Smooth muscle cell (in vitro differentiated cells): ENCODE data around the gene TM7SF3. TPM values are rescaled to one million over a fixed set of nuclear protein-coding genes. Genes with fewer than 3 reads are reported as not detected.
"Not testable (repeated sequence)": the region's sequence is repeated elsewhere in the genome, so short reads cannot be mapped to it uniquely, and the experiment has no call there.

ENCODE experiments used
- DNase-seq: peaks from one replicate; lab custom pipeline; 2025; ENCODE audit not compliant: unreplicated experiment; lab: John Stamatoyannopoulos, UW
- H2AFZ ChIP-seq: fragments of 200-600 bp; sonication (generic); 2 replicates; pipeline ENCODE4 v1.6.0; 2016; ENCODE audit warnings: antibody characterized with exemption, low read depth, mild to moderate bottlenecking
- H3F3A ChIP-seq: fragments of 200-600 bp; sonication (generic); 2 replicates; pipeline ENCODE4 v1.6.0; 2017; ENCODE audit warnings: antibody characterized with exemption, low read depth
- H3K27ac ChIP-seq: fragments of 200-600 bp; sonication (generic); 2 replicates; pipeline ENCODE4 v1.5.1; 2016; ENCODE audit warnings: low read depth, mild to moderate bottlenecking
- H3K27me3 ChIP-seq: fragments of 200-600 bp; sonication (generic); 2 replicates; pipeline ENCODE4 v1.6.1; 2016; ENCODE audit warnings: low read depth, mild to moderate bottlenecking
- H3K36me3 ChIP-seq: fragments of 200-600 bp; sonication (generic); 2 replicates; pipeline ENCODE4 v1.5.1; 2016; ENCODE audit warnings: low read depth
- H3K4me1 ChIP-seq: fragments of 200-600 bp; sonication (generic); 2 replicates; pipeline ENCODE4 v1.5.1; 2016; ENCODE audit warnings: low read depth
- H3K4me2 ChIP-seq: fragments of 200-600 bp; sonication (generic); 2 replicates; pipeline ENCODE4 v1.6.0; 2016; ENCODE audit warnings: mild to moderate bottlenecking
- H3K4me3 ChIP-seq: fragments of 200-600 bp; sonication (generic); 2 replicates; pipeline ENCODE4 v1.5.1; 2016; ENCODE audit warnings: mild to moderate bottlenecking
- H3K79me2 ChIP-seq: fragments of 200-600 bp; sonication (generic); 2 replicates; pipeline ENCODE4 v1.6.0; 2016; ENCODE audit warnings: low read depth, mild to moderate bottlenecking
- H3K9ac ChIP-seq: fragments of 200-600 bp; sonication (generic); 2 replicates; pipeline ENCODE4 v1.6.0; 2016; ENCODE audit warnings: low read depth
- H3K9me3 ChIP-seq: fragments of 200-600 bp; sonication (generic); replicated peaks from 2 replicates; pipeline ENCODE4 v1.5.1; 2016; ENCODE audit warnings: low read depth
- H4K20me1 ChIP-seq: fragments of 200-600 bp; sonication (generic); 2 replicates; pipeline ENCODE4 v1.6.0; 2016; ENCODE audit warnings: low read depth
- WGBS: methylation state at CpG from one replicate; pipeline ENCODE4 v1.1.7; 2016; ENCODE audit warnings: low lambda C conversion rate; 5-methylcytosine and 5-hydroxymethylcytosine counted together
- polyA plus RNA-seq: library from polyadenylated mRNA; unstranded; fragments of >200 nt; fragmentation: Nextera tagmentation; extraction: Ambion mirVana; gene quantifications from 2 replicates; pipeline ENCODE4 v1.2.1, GENCODE V29; 2016
- total RNA-seq: library from RNA; depleted of rRNA; stranded (reverse); fragments of >200 nt; gene quantifications from 2 replicates; pipeline ENCODE4 v1.2.3, GENCODE V29; 2014
- TF ChIP-seq, protein P1 (sequence below): fragments of 200-600 bp; sonication (generic); IDR thresholded peaks from 2 replicates; pipeline ENCODE4 v1.5.1; 2017; ENCODE audit warnings: borderline replicate concordance, mild to moderate bottlenecking, antibody characterized with exemption; ENCODE audit not compliant: insufficient read depth, poor library complexity, severe bottlenecking

Gene TM7SF3
- total and polyA plus RNA-seq, 2 experiments from 2014 or later, result 48.2 to 67.4 TPM

DNA sequence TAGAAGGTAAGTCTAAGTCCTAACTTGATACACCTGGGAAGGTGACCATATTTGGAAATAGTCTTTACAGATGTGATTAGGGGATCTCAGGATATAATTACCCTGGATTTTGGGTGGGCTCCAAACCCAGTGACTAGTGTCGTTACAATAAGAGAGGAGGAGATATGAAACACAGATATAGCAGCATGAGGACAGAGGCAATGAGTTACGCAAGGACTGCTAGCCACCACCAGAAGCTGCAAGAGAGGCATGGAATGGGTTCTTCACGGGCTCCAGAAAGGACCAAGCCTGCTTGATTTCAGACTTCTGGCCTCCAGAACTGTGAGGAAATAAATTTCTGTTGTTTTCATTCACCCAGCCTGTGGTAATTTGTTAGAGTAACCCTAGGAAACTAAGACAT is 47.3 kb downstream of the TM7SF3 start:
- WGBS, result 94% methylated on average over 3 of the region's 3 CpGs
- no peak overlapping the region for H3K27ac ChIP-seq
- H3K4me3 ChIP-seq, result no peak overlapping the region
- H4K20me1 ChIP-seq, result no peaks in the 10 kb centered on the region
- H3K36me3 ChIP-seq, result peaks cover 11% of the 10 kb centered on the region
- H3K4me2 ChIP-seq, result no peak overlapping the region
- TF ChIP-seq, protein P1, sequence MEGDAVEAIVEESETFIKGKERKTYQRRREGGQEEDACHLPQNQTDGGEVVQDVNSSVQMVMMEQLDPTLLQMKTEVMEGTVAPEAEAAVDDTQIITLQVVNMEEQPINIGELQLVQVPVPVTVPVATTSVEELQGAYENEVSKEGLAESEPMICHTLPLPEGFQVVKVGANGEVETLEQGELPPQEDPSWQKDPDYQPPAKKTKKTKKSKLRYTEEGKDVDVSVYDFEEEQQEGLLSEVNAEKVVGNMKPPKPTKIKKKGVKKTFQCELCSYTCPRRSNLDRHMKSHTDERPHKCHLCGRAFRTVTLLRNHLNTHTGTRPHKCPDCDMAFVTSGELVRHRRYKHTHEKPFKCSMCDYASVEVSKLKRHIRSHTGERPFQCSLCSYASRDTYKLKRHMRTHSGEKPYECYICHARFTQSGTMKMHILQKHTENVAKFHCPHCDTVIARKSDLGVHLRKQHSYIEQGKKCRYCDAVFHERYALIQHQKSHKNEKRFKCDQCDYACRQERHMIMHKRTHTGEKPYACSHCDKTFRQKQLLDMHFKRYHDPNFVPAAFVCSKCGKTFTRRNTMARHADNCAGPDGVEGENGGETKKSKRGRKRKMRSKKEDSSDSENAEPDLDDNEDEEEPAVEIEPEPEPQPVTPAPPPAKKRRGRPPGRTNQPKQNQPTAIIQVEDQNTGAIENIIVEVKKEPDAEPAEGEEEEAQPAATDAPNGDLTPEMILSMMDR, result no peak
- DNase-seq, result no peak
- H2AFZ ChIP-seq, result no peak overlapping the region
- H3K9ac ChIP-seq, result no peak overlapping the region
- no peaks in the 10 kb centered on the region for H3K4me1 ChIP-seq
- H3F3A ChIP-seq, result no peaks in the 10 kb centered on the region
- H3K79me2 ChIP-seq, result no peaks in the 10 kb centered on the region
- no peaks in the 10 kb centered on the region for H3K9me3 ChIP-seq
- H3K27me3 ChIP-seq, result no peaks in the 10 kb centered on the region

DNA sequence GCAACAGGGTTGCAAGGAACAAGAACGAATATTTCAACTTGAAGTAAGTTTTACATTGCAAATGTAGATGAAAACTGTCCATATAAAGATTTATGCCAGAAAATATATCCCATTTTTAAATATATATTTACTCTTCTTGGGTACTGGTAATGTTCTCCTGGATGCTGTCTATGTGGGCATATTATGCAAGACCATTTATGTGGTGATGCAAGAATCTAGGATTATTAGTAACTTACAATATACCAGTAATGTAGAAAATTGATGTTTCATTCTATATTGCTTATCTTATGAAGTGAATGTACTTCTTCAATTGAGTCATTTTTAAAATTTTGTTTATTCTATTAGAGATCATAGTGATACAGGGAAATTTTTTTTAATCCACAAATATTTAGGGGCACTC is 50.8 kb downstream of the TM7SF3 start:
- Histone ChIP-seq H3K4me2 (no peak overlapping the region), H3K9ac (no peak overlapping the region), H2AFZ (no peak overlapping the region), H3K4me1 (no peaks in the 10 kb centered on the region), H4K20me1 (no peaks in the 10 kb centered on the region), H3F3A (no peaks in the 10 kb centered on the region), H3K27ac (no peak overlapping the region), H3K9me3 (no peaks in the 10 kb centered on the region), H3K4me3 (no peak overlapping the region), H3K27me3 (no peaks in the 10 kb centered on the region), H3K36me3 (peaks cover 18% of the 10 kb centered on the region), H3K79me2 (no peaks in the 10 kb centered on the region)
- DNase-seq, result no peak
- TF ChIP-seq, protein P1, result no peak
- 100% methylated on average over 1 of the region's 1 CpG for WGBS

DNA sequence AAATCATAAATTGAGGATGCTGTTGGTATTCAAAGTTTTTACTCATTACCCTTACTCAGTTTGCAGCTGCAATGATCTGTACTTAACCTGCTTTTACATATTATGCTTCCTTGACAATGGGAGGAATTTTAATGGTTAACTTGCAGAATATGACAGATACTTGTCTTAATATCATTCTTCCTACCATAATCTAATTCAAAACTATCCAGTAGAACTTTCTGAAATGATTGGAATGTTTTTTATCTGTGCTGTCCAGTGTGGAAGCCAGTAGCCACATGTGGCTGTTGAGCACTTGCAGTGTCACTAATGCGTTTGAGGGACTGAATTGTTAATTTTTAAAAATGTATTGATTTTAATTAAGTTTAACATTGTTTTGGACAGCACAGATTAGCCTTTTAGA is 52.4 kb downstream of the TM7SF3 start:
- Histone ChIP-seq H3K4me1 (no peaks in the 10 kb centered on the region), H3K36me3 (peaks cover 24% of the 10 kb centered on the region), H3K79me2 (no peaks in the 10 kb centered on the region), H2AFZ (no peak overlapping the region), H3K4me2 (no peak overlapping the region), H3K4me3 (no peak overlapping the region), H4K20me1 (no peaks in the 10 kb centered on the region), H3K9ac (no peak overlapping the region), H3K9me3 (no peaks in the 10 kb centered on the region), H3F3A (no peaks in the 10 kb centered on the region), H3K27me3 (no peaks in the 10 kb centered on the region), H3K27ac (no peak overlapping the region)
- TF ChIP-seq, protein P1, result no peak
- 97% methylated on average over 1 of the region's 1 CpG for WGBS
- no peak for DNase-seq

DNA sequence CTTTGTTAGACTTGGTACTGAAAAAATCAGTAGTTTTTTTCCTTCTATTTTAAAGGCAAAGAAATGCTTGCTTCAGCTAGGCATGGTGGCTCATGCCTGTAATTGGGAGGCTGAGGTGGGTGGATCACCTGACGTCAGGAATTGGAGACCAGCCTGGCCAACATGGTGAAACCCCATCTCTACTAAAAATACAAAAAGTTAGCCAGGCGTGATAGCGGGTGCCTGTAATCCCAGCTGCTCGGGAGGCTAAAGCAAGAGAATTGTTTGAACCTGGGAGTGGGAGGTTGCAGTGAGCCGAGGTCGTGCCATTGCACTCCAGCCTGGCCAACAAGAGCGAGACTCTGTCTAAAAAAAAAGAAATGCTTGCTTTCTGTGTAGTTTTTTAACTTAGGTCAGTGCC is 52.8 kb downstream of the TM7SF3 start:
- WGBS, result 96% methylated on average over 7 of the region's 7 CpGs
- not testable (repeated sequence) for H2AFZ ChIP-seq, H3K9ac ChIP-seq, H3K4me2 ChIP-seq, H3K27ac ChIP-seq, H4K20me1 ChIP-seq, H3K4me3 ChIP-seq, H3F3A ChIP-seq, H3K9me3 ChIP-seq, H3K79me2 ChIP-seq, DNase-seq, H3K4me1 ChIP-seq, H3K27me3 ChIP-seq
- peaks cover 24% of the 10 kb centered on the region for H3K36me3 ChIP-seq
